ENCODE measurements around the gene PFDN1. TPM values are rescaled to one million over a fixed set of nuclear protein-coding genes. Genes with fewer than 3 reads are reported as not detected.
A peak's percentile ranks its signal among the peaks of the same experiment; 100 is the strongest.

PFDN1 gene
- total RNA-seq, 1 donor from 2014 or later, result 42.7 TPM

DNA sequence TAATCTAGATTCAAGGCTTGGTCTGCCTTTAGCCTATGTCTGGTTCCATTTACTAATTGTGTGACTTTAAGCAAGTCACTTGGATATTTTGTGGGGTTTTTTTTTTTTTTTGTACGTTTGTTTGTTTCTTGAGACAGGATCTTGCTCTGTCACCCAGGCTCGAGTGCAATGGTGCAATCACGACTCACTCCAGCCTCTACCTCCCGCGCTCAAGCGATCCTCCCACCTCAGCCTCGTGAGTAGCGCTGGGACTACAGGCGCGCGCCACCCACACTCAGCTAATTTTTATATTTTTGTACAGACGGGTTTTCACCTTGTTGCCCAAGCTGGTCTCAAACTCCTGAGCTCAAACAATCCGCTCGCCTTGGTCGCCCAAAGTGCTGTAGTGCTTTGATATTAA, 1.1 kb upstream of the PFDN1 start:
- intact Hi-C loops (cut with DNase I), result no loop called here
- no peak for ATAC-seq

DNA sequence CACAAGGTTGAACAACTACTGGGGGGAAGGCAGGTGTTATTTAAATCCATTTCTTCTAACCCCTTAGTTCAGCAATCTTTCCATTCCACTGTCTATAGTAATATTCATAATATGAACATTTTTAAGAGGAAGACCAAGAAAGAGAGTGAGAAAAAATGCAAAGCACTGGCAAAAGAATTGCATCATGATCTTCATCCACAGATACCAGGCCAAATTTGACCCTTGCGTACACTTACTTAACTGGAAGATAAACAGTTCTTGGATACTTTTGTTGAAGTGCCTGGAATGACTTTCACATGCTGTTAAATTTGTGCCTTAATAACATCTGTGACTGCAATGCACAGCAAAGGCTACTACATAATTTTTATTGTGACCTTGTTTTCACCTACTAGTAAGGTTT, 1.8 kb downstream of the PFDN1 start:
- intact Hi-C loops (cut with DNase I), result no loop called here
- no peak for DNase-seq (ENCODE audit: low spot score)
- ATAC-seq, result no peak

More for the DNA sequence above, 1.1 kb upstream of the PFDN1 start:
- DNase-seq (ENCODE audit: low spot score), result no peak

DNA sequence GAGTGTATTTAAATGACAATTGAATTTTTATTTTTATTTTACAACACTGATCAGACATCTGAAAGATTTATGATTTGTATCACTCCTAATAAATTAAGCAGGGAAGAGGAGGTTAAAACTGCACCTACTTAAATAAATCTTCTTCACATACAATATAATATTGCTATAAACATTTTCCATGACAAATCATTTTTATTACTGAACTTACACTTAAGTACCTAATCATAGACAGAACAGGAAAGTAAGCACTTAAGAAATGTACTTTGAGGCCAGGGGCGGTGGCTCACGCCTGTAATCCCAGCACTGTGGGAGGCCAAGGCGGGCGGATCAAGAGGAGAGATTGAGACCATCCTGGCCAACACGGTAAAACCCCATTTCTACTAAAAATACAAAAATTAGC, 3.8 kb downstream of the PFDN1 start:
- DNase-seq (ENCODE audit: low spot score) (no peak), ATAC-seq (no peak)
- intact Hi-C loops (cut with DNase I), result no loop called here

DNA sequence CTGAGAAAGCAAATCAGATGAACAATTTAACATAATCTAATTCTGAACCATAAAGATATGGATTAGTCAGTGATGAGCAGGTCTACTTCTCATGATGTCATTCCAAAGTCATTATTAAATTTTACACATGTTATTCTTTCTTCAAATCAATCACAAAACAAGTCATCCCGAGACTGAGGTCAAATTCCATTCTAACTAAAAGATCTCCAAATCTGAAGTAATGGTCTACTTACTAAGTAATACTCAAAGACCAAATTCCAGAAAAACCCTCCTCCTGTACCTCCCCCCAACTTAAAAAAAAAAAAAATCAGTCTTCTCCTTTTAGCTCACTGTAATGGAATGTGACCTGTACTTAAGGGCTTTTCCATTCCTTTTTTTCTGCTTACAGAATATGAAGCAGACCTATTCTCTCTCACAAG, 4.7 kb downstream of the PFDN1 start:
- intact Hi-C loops (cut with DNase I), result no loop called here
- DNase-seq (ENCODE audit: low spot score) (no peak), ATAC-seq (no peak)

DNA sequence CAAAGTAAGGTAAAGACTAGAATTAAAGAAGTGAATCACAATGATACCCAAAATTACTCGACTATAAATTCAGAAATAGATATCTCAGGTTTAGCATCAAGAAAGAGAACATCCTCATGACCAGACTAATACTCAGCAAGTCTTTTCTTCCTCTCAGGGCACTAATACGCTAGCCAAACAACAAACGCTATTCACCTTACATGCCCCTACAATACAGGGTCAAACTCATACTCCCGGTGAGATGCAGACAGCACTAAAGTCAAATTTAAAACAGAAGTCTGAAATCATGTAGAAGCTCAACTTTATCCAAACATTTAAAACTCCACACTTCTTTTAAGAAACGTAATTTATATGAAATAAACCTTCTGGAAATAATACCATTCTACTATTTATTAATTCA, 5.6 kb downstream of the PFDN1 start:
- ATAC-seq (no peak), DNase-seq (ENCODE audit: low spot score) (no peak)
- intact Hi-C loops (cut with DNase I), result no loop called here

DNA sequence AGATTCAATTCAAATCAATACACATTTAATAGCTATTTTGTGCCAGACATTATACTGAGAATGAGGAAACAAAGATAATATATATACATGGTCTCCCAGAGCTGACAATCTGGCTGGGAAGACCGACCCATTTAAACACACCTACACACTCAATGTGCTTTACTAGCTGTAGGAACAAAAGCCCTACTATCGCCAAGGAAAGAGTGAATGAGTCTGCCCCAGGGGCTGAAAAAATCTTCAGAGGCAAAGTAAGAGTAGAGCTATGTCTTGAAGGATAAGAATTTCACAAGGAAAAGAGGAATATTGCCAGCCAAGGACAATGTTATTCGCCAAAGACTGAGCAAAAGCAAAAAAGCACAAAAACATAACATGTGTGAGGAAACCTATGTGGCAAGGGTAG, 6.6 kb downstream of the PFDN1 start:
- intact Hi-C loops (cut with DNase I), result no loop called here
- no peak for ATAC-seq
- DNase-seq (ENCODE audit: low spot score), result no peak

DNA sequence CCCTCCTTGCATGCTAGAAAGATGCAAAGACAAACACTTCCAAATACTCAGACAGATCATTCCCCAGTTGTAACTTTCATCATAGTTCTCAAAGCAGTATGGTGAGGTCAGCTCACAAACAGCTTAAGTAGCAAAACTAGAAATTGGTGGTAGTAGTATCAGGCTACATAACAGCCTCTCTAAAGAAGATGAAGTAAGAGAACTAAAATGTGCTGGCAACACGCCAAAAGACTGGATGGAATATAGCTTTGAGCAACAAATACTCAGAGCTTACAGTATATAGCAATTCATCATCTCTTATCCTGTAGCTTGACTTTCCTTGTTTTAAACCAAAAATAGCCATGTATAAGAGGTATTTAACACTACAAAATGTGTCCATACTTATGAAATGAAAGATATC, 7.5 kb downstream of the PFDN1 start:
- intact Hi-C loops (cut with DNase I), result no loop called here
- DNase-seq (ENCODE audit: low spot score), result no peak
- peak; percentile 64 for ATAC-seq

DNA sequence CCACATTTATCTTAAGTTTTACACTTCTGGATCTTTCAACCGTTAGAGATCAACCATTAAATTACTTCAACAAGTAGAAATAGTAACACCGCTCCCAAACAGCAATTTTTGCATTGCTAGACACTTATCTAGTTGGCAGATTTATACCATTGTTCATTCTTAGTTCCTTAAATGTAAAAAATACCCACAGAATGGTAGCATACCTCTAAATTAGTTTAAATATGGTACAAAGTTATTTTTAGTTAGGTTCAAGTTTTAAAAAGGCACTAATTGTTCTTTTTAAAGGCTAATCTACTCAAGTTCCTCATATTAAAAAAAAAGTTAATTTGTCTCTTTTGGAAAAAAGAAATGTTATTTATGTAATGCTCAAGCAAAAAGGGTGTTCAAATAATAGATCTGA, 8.1 kb downstream of the PFDN1 start:
- ATAC-seq (no peak), DNase-seq (ENCODE audit: low spot score) (no peak)
- intact Hi-C loops (cut with DNase I), result no loop called here

DNA sequence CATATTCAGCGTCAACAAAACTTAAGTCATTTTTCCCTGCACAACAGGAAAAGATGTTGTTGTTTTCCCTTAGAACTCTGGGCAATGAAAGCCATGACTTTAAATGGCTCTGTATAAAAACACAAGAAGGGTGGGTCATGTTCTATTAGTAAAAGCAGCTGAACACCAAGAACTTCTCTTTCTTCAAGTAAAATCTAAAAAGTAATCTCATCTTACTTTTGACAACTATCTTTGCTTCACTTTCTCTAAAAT, 9.1 kb downstream of the PFDN1 start:
- intact Hi-C loops (cut with DNase I), result no loop called here
- ATAC-seq (peak; percentile 26), DNase-seq (ENCODE audit: low spot score) (no peak)

DNA sequence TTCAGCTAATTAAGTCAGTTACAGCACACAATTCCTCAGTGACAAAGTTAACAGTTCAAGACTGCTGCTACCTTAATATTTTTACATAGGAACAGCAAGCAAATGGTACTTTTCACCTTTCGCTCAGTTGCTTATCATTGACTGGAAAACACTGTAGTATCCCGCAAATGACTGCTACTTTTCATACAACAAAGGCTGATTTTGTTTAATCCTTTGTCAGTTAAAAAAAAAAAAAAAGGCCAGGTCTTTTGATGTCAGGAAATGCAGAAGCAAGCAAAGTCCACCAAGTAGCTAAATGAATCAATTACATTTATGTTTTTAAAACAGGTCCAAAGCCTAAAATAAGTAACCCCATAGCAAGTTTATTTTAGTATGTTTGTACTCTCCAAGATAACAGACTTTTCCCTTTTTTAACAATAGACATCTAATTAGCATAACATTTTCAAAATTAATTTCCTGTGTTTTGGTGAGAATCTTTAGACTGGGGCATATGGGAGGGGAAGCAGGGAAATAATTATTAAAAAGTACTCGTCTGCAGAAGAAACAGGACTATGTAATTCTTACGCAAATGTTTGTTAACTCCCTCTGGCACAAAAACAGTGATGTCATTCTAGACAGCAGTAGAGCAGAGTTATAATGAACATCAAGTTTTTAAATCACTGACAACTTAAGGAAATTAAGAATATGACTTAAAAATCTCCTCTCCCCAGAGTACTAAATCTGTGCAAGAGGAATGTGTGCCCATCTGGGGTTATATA, 9.6 kb downstream of the PFDN1 start:
- ATAC-seq, result peak; percentile 78
- intact Hi-C loops (cut with DNase I), result no loop called here

DNA sequence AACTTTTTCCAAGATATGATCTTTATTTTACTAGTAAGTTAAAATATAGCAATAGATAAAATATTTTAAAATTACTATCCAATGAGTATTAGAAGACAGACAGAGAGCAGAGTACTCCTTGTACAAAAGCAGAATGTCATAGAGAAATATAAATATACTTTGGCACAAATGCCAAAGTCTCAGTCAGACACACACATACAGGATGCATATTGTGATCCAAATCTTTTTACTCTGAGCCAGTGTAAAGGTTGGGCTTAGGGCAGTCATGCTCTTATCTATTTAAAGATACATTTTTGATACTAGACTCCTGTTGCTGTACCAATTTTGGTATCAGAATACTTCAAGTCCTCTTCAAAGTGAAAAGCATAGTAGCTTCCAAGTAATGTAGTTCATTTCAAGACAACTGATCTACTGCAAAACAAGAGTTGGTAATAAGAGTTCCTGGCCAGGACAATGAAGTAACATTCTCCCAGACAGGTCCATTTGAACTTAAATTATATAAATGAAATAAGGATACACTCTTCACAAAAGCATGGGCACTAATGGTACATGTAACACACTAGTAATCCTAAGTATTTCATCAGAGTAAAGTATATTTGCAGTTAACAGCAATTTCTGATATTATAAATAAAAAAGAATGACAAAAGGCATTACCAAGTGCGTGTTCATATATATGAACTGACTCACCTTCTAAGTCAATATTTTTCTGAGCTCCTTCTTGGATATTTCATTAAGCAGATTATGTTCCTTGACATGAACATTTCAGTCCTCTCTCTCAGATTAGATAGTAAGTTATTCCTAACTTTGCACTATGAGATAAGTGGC, 10.5 kb downstream of the PFDN1 start:
- ATAC-seq, result no peak

More for the DNA sequence above, 9.6 kb downstream of the PFDN1 start:
- DNase-seq (ENCODE audit: low spot score), result no peak

DNA sequence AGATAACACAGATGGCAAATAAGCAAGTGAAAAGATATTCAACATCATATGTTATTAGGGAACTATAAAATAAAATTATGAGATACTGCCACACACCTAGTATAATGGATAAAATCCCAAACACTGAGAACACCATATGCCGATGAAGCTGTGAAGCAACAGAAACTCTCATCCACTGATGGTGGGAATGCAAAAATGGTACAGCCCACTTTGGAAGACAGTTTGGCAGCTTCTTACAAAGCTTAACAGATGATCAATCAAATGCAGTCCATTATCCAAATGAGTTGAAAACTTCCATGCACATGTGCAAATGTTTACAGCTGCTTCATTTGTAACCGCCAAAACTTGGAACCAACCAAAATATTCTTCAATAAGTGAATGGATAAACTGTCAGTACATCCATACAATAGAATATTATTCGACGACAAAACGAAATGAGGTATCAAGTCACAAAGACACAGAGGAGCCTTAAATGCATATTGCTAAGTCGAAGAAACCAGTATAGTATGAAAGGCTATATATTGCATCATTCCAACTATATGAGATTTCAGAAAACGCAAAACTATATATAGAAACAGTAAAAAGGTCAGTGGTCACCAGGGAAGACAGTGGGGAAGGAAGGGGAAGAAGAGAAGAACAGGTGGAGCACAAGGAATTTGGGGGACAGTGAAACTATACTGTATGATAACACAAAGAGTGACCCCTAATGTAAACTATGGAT, 14.9 kb downstream of the PFDN1 start:
- DNase-seq (ENCODE audit: low spot score) (no peak), ATAC-seq (no peak)
- intact Hi-C loops (cut with DNase I), result no loop called here

More for the DNA sequence above, 10.5 kb downstream of the PFDN1 start:
- intact Hi-C loops (cut with DNase I), result no loop called here
- no peak for DNase-seq (ENCODE audit: low spot score)

DNA sequence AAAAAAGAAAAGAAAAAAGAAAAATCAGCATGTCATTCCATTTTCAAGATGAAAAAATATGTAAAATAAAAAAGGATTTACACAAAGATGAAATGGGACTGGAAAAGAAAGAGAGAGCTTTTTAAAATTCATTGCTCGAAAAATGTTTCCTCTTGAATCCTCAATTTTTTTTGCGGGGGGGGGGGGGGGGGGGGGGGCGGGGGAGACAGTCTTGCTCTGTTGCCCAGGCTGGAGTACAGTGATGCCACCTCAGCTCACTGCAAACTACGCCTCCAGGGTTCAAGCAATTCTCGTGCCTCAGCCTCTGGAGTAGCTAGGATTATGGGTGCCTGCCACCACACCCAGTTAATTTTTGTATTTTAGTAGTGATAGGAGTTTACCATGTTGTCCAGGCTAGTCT, 16.5 kb downstream of the PFDN1 start:
- intact Hi-C loops (cut with DNase I), result no loop called here
- ATAC-seq (no peak), DNase-seq (ENCODE audit: low spot score) (no peak)

DNA sequence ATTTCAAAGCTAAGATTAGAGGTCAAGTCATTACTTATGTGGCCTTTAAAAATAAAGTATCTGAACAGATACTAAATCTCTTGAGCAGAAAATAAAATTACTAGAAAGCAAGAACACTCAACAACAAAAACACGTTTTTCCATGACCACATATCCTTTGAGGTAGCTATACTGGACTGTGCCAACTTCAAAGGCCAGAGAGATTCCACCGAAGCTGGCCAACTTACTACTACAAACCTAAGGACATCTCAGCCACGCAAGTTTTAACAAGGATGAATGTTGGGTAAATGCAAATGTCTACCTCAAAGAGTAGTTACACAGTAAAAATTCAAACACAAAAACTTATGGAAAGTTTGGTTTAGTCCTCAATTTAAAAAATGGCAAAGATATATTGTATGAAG, 18.9 kb downstream of the PFDN1 start:
- intact Hi-C loops (cut with DNase I), result no loop called here
- DNase-seq (ENCODE audit: low spot score), result no peak
- ATAC-seq, result no peak

DNA sequence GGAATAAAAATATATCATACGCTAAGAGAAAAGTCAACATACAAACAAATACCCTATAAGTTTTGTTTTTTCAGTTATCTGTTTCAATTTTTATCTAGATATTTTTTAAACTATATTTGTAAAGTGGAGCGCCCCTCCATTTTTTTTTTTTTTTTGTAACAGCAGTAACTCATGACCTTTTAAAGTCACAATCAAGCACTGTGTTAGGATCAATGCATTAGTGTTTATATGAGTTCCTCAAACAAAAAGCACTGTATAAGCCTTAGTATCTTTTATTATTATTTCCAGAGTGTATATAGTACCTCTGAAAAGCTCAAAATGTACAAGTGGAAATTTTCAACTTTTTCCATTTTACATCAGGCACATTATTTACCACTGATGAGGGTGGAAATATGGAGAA, 20.6 kb downstream of the PFDN1 start:
- DNase-seq (ENCODE audit: low spot score) (no peak), ATAC-seq (no peak)
- intact Hi-C loops (cut with DNase I), result no loop called here

DNA sequence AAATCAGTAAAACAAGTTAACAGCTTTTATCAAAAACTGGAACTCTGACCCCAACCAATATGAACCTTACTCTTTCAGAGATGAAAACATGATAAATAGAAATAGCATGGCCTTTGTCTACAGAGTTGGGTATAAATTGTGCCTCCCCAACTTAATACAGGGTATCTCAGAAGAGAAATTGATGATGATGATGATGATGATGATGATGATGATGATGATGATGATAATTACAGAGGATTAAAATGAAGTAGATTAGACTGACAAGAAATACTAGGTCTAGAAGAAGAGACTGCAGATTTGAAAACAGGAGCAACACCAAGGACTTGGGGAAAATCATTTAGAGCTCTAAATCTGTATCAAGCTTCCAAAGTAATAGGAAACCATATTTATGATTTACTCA, 27.1 kb downstream of the PFDN1 start:
- no peak for ATAC-seq
- intact Hi-C loops (cut with DNase I), result no loop called here
- DNase-seq (ENCODE audit: low spot score), result no peak

DNA sequence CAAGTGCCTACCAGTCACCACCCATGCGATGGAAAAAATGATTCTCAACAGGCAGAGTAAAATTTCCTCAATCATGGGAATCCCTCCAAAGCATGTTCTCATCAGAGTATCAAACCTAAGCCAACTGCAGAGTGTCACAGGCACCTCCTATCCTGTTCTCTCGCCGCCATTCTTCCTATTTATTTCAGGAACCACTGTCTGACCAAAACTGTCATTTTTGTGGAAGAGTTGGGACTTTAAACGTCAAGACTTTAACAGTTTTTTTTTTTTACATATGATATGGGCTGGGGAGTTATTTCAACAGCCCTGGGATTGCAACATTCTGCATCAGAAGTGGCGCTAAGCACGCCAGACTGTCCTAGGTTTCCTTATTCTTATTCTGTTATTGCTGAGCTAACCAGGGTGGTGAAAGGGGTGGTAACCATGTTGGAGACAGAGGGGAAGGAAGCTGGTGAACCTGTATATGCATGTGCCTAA, 29.5 kb downstream of the PFDN1 start:
- peak; percentile 63 for ATAC-seq
- intact Hi-C loops (cut with DNase I), result no loop called here
- DNase-seq (ENCODE audit: low spot score), result no peak

DNA sequence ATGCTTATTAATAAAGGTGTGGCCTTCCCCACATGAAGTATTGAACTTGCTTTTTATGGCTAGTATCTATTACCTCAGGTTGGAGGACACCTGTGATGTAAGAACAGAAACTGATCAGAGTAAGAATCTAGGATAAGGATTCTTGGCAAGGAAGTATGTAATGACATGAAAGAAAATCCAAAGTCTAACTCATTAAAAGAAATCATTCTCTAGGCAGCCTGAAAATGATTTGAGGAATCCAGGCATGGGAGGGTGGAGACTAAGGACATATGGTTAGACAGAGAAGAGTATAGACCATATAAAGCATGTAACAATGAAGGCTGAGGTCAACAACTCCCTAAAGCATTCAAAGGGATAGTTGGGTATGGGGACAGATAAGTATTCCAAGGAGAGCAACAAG, 32.9 kb downstream of the PFDN1 start:
- intact Hi-C loops (cut with DNase I), result no loop called here
- no peak for ATAC-seq
- DNase-seq (ENCODE audit: low spot score), result no peak

DNA sequence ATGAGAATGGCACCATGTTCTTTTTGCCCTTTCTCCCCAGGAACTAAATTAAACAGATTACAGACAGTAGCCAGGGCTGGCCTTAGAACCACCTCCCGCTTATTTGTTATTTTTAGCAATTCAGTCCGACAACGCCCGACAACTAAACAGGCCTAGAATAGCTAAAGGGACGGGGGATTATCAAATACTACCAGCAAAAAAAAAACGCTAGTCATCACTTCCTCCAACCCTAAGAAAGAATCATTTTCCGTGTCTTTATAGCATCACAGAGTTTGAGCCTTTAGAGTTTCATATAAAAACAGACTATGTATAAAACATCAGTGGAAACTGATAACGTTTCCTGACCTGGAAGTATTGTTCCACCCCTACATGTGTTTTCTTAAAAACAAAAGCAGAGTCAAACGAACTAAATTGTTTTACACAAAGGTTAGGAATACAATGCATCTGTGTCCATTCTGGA, 35.3 kb downstream of the PFDN1 start:
- ATAC-seq (no peak), DNase-seq (ENCODE audit: low spot score) (no peak)
- intact Hi-C loops (cut with DNase I), result no loop called here

DNA sequence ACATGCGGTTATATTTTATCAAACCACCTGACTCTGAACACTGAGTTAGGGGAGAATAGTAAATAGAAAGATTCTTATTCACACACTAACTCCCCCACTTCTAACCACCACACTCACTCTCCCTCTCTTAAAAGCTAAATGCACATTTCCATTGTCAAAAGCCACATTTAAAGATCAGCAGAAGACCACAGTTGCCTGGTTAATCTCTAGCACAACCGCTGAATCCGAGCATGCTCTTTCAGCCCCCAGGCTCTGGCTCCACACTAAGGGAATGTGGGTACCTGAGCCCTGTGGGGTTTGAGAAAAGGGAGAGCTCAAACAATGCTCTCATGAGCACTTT, 35.7 kb downstream of the PFDN1 start:
- DNase-seq (ENCODE audit: low spot score) (no peak), ATAC-seq (no peak)
- intact Hi-C loops (cut with DNase I), result no loop called here

All from sciatic nerve (tissue), 2 donors.